ENCODE results near the gene EDIL3. TPM values are rescaled to one million over a fixed set of nuclear protein-coding genes. Genes with fewer than 3 reads are reported as not detected.
"Not testable (repeated sequence)": the region's sequence is repeated elsewhere in the genome, so short reads cannot be mapped to it uniquely, and the experiment has no call there.

Gene EDIL3
- total RNA-seq, 2 experiments from 2014 or later, result not detected

DNA sequence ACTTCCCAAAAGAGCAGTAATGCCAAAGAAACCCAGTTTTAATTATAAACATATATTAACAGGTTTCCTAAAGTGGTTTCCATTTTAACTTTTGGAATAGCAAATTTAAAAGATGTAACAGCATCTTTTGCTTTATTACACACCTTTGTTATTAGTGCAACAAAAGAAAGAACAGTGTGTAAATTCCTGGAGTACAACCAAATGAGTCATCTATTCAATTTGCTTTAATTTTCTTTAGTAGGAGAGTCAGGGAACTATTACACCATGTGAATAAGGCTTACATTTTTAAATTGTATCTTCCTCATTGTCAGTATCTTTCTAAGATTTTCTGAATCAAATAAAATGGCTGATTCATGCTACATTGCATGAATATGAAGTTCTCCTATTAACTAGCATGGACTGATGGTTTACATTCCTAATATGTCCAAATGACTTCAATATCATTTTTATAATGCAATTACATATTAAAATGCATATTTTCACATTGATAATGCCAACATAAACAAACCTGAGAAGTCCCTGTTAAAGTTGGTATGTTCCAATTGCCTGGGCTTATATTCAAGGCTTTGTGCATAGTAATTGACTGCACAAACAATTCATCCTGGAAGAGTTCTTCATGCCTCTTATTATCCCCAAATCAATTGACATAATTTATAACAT is 22.5 kb downstream of the EDIL3 start:
- H3K27ac Mint-ChIP-seq, result no peak overlapping the region
- no peaks in the 10 kb centered on the region for H3K27me3 Mint-ChIP-seq
- H3K4me1 Mint-ChIP-seq, result no peaks in the 10 kb centered on the region
- no peaks in the 10 kb centered on the region for H3K9me3 Mint-ChIP-seq (ENCODE audit: low read depth)
- H3K36me3 Mint-ChIP-seq, result no peaks in the 10 kb centered on the region
- no peak for DNase-seq
- CTCF ChIA-PET, result no interaction called here
- H3K4me3 Mint-ChIP-seq, result no peak overlapping the region
- ATAC-seq, result no peak

DNA sequence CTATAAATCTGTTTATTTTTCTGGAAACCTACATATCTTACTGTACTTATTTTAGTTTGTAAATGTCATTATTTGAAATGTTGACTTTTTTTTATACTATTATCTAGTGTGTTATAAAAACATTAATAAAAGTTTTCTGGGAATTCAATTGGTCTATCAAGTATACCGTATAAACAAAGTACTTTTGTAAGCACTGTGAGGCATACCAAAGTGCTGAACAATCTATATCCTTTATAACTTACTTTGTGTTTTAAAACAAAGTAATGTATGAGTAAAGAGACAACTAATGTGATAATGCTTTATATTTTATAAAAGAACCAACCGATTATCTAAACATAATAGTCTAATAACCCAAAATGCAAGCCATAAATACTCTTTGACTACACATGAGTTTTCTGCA is 23.1 kb downstream of the EDIL3 start:
- CTCF ChIA-PET, result no interaction called here
- no peak for DNase-seq
- ATAC-seq, result no peak
- no peaks in the 10 kb centered on the region for H3K4me1 Mint-ChIP-seq
- H3K9me3 Mint-ChIP-seq (ENCODE audit: low read depth), result no peaks in the 10 kb centered on the region
- H3K4me3 Mint-ChIP-seq, result no peak overlapping the region
- no peaks in the 10 kb centered on the region for H3K36me3 Mint-ChIP-seq
- no peak overlapping the region for H3K27ac Mint-ChIP-seq
- no peaks in the 10 kb centered on the region for H3K27me3 Mint-ChIP-seq

DNA sequence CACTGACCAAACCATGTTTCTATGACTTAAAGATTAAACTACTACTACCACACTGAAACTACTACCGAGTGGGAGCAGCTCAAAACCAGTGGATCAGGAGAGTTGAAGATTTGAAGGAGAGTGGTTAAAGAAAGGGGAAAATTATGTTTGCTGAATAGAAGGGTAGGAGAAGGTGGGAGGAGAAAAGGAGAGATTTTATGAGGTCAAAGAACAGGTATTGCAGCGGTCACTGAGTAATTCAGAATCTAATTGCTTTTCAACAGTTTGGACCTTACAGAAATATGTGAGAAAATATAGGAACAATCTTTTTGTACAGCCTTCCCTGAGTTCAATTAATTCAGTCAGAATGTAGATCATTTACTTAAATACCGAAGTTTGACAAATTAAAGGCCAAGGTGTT is 24.6 kb downstream of the EDIL3 start:
- no peaks in the 10 kb centered on the region for H3K4me1 Mint-ChIP-seq
- H3K36me3 Mint-ChIP-seq, result no peaks in the 10 kb centered on the region
- CTCF ChIA-PET, result no interaction called here
- H3K9me3 Mint-ChIP-seq (ENCODE audit: low read depth), result peaks cover 1% of the 10 kb centered on the region
- DNase-seq (no peak), ATAC-seq (no peak)
- H3K27ac Mint-ChIP-seq, result no peak overlapping the region
- H3K27me3 Mint-ChIP-seq, result no peaks in the 10 kb centered on the region
- no peak overlapping the region for H3K4me3 Mint-ChIP-seq

DNA sequence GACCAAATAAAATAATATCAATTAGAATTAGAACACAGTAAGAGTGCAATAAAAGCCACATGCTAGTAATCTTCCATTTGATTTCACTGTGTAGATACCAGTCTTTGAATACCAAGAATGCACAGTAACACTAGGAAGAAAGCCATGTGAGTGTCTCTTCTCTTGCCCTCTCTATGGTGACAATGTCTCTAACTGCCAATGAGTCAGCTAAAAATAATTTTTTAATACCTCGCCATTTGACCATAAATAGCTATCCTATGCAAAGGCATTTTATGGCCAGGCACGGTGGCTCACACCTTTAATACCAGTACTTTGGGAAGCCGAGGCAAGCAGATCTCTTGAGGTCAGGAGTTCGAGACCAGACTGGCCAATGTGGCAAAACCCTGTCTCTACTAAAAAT is 30.6 kb downstream of the EDIL3 start:
- DNase-seq, result no peak
- H3K9me3 Mint-ChIP-seq (ENCODE audit: low read depth), result peaks cover 4% of the 10 kb centered on the region
- no peak for ATAC-seq
- no peaks in the 10 kb centered on the region for H3K27me3 Mint-ChIP-seq
- no peak overlapping the region for H3K4me3 Mint-ChIP-seq
- no peaks in the 10 kb centered on the region for H3K36me3 Mint-ChIP-seq
- CTCF ChIA-PET, result no interaction called here
- H3K27ac Mint-ChIP-seq, result no peak overlapping the region
- H3K4me1 Mint-ChIP-seq, result no peaks in the 10 kb centered on the region

DNA sequence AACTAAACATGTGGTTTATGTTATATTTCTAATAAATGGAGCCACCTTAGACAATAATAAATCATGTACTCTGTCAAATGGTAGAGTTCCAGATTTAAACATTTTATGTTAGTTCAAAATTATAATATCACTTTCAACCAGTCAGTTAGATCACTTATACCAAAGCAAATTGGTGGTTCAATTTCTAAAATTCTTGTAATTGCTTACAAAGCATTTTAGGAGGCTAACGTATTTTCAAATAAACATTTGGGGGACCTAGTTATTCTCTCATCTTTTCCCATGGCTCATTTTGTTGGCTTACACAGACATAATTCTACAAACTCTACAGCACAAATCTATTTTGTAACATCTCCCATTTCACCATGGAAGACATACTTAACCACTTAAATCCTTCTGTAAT is 39.9 kb downstream of the EDIL3 start:
- DNase-seq, result no peak
- Mint-ChIP-seq H3K9me3 (ENCODE audit: low read depth) (peaks cover 4% of the 10 kb centered on the region), H3K27me3 (no peaks in the 10 kb centered on the region), H3K36me3 (no peaks in the 10 kb centered on the region), H3K4me3 (no peak overlapping the region), H3K4me1 (no peaks in the 10 kb centered on the region), H3K27ac (no peak overlapping the region)
- ATAC-seq, result no peak
- CTCF ChIA-PET, result no interaction called here

DNA sequence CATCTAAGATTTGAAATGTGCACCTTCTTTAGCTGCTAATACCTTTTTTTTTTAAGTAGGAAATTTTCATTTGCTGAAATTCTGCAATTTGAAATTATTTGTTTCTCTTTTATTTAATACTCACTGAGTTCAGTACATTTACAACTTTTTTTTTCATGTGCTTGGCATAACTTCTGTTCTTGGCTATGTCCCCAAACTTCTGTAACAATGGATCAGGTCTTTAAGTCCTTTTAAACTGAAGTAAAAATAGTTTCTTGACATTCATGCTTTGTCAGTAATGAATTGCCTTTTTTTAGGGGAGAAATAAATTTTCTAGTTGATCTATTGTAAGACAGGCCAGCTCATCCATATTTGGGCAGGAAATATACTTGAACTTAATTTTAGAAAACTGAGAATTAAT is 41.5 kb downstream of the EDIL3 start:
- Mint-ChIP-seq H3K4me3 (no peak overlapping the region), H3K9me3 (ENCODE audit: low read depth) (peaks cover 4% of the 10 kb centered on the region), H3K27ac (no peak overlapping the region), H3K4me1 (no peaks in the 10 kb centered on the region), H3K27me3 (no peaks in the 10 kb centered on the region), H3K36me3 (no peaks in the 10 kb centered on the region)
- CTCF ChIA-PET, result no interaction called here
- ATAC-seq (no peak), DNase-seq (no peak)

DNA sequence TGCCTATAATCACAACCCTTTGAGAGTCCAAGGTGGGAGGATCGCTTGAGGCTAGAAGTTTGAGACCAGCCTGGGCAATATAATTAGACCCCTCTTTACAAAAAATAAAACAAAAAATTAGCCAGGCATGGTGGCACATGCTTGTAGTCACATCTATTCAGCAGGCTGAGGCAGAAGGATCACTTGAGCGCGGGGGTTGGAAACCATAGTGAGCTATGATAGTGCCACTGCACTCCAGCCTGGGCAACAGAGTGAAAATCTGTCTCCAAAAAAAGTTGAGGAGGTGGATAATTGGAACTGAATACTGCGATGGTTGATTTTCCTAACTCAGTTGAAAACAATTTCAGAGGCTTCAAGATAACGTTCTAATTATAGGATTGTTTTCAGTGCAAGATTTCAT is 52.6 kb downstream of the EDIL3 start:
- Mint-ChIP-seq H3K27ac (no peak overlapping the region), H3K9me3 (ENCODE audit: low read depth) (no peaks in the 10 kb centered on the region), H3K27me3 (no peaks in the 10 kb centered on the region), H3K4me1 (no peaks in the 10 kb centered on the region), H3K36me3 (no peaks in the 10 kb centered on the region), H3K4me3 (no peak overlapping the region)
- no peak for ATAC-seq
- DNase-seq, result no peak
- CTCF ChIA-PET, result no interaction called here

DNA sequence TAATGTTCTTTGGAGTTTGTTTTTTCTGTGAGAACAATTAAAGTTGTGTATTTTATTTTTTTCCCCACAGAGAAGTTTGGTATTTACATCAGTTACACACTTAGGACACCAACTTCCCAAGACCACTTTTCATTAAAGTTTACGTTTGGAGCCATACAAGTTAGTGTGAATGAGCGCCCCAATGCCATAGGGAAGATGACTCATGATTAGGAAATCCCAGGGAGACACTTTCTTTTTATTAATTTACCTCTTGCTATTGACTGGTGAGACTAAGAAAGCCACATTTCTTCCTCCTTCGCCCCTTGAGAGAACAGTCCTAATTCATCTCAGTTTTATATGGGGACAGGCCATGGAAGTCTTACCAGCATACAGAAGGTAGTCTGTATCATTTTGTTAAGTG is 57.1 kb downstream of the EDIL3 start:
- no peaks in the 10 kb centered on the region for H3K9me3 Mint-ChIP-seq (ENCODE audit: low read depth)
- no peak overlapping the region for H3K4me3 Mint-ChIP-seq
- no peak for ATAC-seq
- H3K36me3 Mint-ChIP-seq, result no peaks in the 10 kb centered on the region
- no peak for DNase-seq
- no peaks in the 10 kb centered on the region for H3K4me1 Mint-ChIP-seq
- H3K27me3 Mint-ChIP-seq, result no peaks in the 10 kb centered on the region
- H3K27ac Mint-ChIP-seq, result no peak overlapping the region
- CTCF ChIA-PET, result no interaction called here

DNA sequence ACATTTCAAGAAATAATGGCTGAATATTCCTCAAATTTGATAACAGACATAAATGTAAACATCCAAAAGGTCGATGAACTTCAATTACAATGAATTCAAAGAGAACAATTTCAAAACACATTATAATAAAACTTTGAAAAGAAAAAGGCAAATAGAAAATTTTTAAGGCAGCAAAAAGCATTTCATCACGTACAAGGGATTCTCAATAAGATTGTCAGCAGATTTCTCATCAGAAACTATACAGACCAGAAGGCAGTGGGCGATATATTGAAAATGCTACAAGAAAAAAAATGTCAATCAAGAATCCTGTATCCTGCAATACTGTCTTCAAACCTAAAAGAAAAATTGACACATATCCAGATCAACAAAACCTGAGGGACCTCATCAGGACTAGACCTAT is 62.0 kb downstream of the EDIL3 start:
- DNase-seq (no peak), ATAC-seq (no peak)
- no peaks in the 10 kb centered on the region for H3K4me1 Mint-ChIP-seq
- no peaks in the 10 kb centered on the region for H3K27me3 Mint-ChIP-seq
- no peak overlapping the region for H3K27ac Mint-ChIP-seq
- H3K4me3 Mint-ChIP-seq, result no peak overlapping the region
- no peaks in the 10 kb centered on the region for H3K36me3 Mint-ChIP-seq
- CTCF ChIA-PET, result no interaction called here
- H3K9me3 Mint-ChIP-seq (ENCODE audit: low read depth), result no peaks in the 10 kb centered on the region

DNA sequence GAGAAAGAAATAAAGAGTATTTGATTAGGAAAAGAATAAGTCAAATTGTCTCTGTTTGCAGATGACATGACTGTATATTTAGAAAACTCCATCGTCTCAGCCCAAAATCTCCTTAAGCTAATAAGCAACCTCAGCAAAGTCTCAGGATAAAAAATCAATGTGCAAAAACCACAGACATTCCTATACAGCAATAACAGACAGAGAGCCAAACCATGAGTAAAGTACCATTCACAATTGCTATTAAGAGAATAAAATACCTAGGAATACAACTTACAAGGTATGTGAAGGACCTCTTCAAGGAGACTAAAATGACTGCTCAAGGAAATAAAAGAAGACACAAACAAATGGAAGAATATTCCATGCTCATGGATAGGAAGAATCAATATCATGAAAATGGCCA is 66.9 kb downstream of the EDIL3 start:
- H3K27ac Mint-ChIP-seq; H3K4me1 Mint-ChIP-seq; H3K36me3 Mint-ChIP-seq; H3K27me3 Mint-ChIP-seq; ATAC-seq; H3K4me3 Mint-ChIP-seq; H3K9me3 Mint-ChIP-seq (ENCODE audit: low read depth); DNase-seq: not testable (repeated sequence)
- CTCF ChIA-PET, result interaction anchor here (1.0 kb wide), 1 partner anchor 31 kb away, joined by 3 read pairs; no protein-coding TSS in a partner anchor

DNA sequence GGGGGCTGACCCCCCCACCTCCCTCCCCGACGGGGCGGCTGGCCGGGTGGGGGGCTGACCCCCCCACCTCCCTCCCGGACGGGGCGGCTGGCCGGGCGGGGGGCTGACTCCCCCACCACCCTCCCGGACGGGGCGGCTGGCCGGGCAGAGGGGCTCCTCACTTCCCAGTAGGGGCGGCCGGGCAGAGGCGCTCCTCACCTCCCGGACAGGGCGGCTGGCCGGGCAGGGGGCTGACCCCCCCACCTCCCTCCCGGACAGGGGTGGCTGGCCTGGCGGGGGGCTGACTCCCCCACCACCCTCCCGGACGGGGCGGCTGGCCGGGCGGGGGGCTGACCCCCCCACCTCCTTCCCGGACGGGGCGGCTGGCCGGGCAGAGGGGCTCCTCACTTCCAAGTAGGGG is 72.4 kb downstream of the EDIL3 start:
- CTCF ChIA-PET; DNase-seq; ATAC-seq; H3K27me3 Mint-ChIP-seq; H3K4me1 Mint-ChIP-seq; H3K27ac Mint-ChIP-seq; H3K4me3 Mint-ChIP-seq; H3K9me3 Mint-ChIP-seq (ENCODE audit: low read depth); H3K36me3 Mint-ChIP-seq: not testable (repeated sequence)

DNA sequence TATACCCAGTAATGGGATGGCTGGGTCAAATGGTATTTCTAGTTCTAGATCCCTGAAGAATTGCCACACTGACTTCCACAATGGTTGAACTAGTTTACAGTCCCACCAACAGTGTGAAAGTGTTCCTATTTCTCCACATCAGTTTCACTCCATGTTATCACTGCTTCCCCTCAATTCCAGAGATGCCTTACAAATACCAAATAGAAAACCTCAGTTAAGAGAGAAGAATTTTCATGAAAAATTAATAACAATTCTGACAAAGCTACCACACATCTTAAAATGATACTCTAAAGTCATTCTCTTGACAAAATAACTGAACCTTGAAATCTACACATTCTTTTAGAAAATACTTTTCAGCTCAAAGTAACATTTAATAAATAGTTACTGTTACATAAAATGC is 74.8 kb downstream of the EDIL3 start:
- H3K4me1 Mint-ChIP-seq; CTCF ChIA-PET; DNase-seq; H3K36me3 Mint-ChIP-seq; H3K4me3 Mint-ChIP-seq; H3K27me3 Mint-ChIP-seq; H3K9me3 Mint-ChIP-seq (ENCODE audit: low read depth); ATAC-seq; H3K27ac Mint-ChIP-seq: not testable (repeated sequence)

DNA sequence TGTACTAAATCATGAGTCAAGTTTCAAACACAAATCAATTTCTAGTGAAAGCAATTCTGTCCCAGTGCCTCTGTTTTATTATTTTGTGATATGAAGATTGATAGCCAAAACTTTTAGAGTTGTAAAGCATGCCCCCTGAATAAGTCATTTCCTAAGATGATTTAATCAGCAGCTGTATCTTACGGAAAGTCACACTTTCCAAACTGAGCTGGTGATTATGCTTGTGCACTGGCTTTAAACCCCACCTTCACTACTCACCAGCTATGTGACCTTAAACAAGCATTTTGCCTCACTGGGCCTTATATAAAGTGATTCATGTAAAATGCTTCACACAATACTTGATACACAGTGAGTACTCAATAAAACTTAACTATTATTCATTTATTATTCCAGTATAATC is 78.1 kb downstream of the EDIL3 start:
- ATAC-seq (no peak), DNase-seq (no peak)
- no peak overlapping the region for H3K27ac Mint-ChIP-seq
- CTCF ChIA-PET, result no interaction called here
- no peaks in the 10 kb centered on the region for H3K9me3 Mint-ChIP-seq (ENCODE audit: low read depth)
- H3K4me1 Mint-ChIP-seq, result no peaks in the 10 kb centered on the region
- no peaks in the 10 kb centered on the region for H3K36me3 Mint-ChIP-seq
- no peak overlapping the region for H3K4me3 Mint-ChIP-seq
- H3K27me3 Mint-ChIP-seq, result no peaks in the 10 kb centered on the region

DNA sequence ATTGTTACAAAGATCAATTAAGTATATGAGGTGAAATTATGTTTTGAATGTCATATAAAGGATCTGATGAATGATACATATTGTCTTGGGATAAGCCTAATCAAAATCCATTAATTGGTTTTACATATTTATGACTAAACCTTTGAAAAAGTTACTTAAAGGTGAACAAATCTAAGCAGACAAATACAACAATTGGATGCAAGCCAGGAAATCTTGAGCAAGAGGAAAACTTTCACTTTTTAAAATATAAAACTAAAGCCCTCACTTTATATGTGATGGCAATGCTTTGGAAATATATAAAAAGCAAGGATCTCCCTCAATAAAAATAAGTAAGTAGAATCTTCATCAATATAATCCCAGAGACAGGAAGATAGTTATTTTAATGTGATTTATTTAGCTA is 80.1 kb downstream of the EDIL3 start:
- Mint-ChIP-seq H3K4me3 (no peak overlapping the region), H3K4me1 (no peaks in the 10 kb centered on the region), H3K36me3 (no peaks in the 10 kb centered on the region), H3K9me3 (ENCODE audit: low read depth) (no peaks in the 10 kb centered on the region), H3K27me3 (no peaks in the 10 kb centered on the region), H3K27ac (no peak overlapping the region)
- DNase-seq (no peak), ATAC-seq (no peak)
- CTCF ChIA-PET, result no interaction called here

DNA sequence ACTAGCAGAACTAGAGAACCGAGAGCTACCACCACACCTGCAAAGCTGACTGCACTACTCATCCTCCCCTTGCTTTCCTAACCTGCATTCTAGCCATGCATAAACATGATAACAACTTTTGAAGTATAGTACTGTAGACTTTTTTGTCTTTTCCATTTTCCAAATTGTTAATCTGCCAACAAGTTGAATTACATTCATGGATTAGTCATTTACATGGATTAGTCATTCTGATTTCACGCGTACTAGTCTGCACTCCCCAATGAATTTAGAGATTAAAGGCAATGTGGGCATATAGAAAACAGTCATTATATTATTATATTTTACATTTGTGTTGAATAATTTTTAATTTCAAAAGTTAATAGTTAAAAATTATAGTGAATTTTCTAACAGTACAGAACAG is 81.4 kb downstream of the EDIL3 start:
- Mint-ChIP-seq H3K4me3 (no peak overlapping the region), H3K36me3 (no peaks in the 10 kb centered on the region), H3K4me1 (no peaks in the 10 kb centered on the region), H3K27ac (no peak overlapping the region), H3K9me3 (ENCODE audit: low read depth) (no peaks in the 10 kb centered on the region), H3K27me3 (no peaks in the 10 kb centered on the region)
- CTCF ChIA-PET, result no interaction called here
- DNase-seq (no peak), ATAC-seq (no peak)
